Anterior cingulate cortex (tissue), 58 donors: ENCODE data around the gene DIAPH3.

ENCODE experiments used
- DNase-seq, 58 donors: peaks; one replicate each; lab custom pipeline; 2025; lab: John Stamatoyannopoulos, UW

The DIAPH3 gene

DNA sequence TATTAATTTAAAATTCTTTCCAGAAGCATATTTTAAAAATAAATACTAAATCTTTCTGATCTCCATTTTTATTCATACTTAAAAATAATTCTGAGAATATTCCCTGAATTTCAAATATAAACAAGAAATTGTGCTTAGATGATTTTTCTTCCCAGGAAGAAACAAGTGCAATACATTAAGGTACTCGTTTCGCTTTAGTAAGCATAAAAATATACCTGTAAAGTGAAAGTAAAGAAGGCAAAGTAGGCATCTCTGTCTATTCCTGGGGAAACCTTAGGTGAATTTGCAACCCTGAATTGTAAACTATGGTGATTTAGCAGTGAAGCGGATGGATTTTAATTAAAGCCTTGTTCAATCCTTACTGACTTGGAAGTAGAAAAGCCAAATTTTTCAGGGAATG lies 354.2 kb downstream of the DIAPH3 start:
- no peak for DNase-seq

DNA sequence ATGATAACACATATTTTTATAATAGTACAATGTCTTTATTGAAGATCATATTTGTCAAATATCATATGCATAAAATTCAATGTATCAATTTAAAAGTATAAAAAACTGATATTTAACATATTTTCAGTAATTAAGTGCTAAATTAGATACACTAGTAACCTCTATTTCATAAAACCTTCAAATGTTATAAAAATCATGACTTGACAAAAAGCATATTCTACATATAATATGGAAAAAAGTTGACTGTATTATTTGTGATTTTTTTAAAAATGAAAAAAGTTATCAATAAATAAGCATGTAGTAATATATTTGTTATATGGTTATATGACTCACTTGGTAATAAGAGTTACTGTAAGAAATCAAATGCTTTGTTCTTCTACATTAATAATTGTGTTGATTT lies 356.9 kb downstream of the DIAPH3 start:
- DNase-seq, result no peak

DNA sequence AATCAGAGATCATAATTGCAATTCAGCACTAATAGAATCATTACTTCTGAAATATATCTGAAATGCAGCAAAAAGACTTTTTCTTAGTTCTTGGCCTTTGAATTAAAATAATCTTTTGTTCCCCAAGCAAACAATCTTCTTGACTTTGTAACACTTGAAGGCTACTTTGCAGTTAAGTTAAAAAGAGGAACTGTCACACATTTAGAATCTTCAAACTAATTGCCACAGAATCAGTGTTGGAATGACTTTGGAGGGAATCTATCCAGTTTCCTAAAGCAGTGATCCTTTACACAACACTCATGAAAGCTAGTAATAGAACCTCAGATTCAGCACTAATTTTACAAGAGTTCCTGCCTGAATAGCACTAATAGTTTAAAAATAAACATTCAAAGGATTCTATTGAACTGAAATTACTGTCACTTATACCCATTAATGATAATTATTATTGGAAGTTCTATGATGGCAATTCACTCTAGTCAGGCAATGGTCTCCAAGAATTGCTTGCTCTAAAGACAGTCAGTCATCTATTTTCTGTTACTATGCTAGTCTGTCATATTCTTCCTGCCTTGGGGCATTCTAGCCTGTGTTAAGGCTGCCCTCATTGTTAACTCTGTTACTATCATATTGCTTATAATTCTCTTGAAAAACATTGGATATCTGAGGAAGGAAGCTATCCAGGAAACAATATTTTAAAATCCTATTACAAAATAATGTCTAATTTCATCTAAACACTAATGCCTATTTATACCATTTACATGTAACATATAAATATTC lies 362.4 kb downstream of the DIAPH3 start:
- DNase-seq, result no peak

DNA sequence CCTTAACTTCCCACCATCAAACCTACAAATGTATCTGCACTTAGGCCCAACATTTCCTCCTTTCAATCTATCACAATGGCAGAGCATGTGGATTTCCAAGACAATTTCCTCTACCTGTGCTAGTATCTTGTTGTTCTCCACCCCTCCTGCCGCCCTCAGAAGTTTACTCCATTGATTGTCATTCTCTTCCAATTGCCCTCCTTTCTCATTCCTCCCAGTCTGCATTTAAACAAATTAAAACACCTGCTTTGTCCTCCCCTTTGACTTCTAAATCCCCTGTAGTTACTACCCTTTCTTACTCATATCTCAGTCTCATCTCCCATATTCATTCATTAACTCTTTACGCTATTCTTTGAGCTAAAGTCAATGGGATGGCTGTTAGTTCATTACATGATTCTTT lies 370.6 kb downstream of the DIAPH3 start:
- no peak for DNase-seq

DNA sequence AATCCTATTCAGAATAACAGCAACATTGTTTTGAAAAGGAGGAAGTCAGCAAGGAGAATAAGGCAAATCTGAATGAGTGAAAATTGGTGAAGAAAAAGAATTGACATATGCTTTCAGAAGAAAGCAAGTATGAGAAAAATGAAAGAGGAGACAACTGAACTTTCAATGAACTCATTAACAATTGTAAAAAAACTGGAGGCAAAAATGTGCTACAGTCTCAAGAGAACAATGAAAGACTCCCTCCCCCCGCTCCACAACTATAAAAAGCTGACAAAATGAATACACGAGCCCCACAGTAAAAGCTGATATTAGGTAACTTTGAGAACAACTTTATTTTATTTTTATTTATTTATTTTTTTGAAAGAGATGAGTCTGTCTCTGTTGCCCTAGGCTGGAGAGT lies 373.1 kb downstream of the DIAPH3 start:
- DNase-seq, result no peak

DNA sequence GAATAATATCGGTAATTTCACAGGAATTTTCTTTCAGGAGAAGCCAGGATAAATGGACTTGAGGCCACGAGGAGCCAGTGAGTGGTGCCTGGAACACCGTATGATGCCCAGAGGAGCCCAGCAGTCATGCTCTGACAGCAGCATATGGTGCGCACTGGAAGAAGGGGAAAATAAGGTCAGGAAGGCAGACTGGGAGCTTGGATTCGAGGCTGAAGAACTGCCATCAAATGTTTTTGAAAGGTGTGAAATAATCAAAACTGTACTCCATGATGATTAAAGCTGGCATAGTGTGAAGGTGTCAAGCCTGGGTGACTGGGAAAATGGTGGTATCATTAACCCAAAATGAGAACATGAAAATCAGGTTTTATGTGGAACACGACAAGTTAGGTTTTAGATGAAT lies 374.2 kb downstream of the DIAPH3 start:
- DNase-seq, result no peak

DNA sequence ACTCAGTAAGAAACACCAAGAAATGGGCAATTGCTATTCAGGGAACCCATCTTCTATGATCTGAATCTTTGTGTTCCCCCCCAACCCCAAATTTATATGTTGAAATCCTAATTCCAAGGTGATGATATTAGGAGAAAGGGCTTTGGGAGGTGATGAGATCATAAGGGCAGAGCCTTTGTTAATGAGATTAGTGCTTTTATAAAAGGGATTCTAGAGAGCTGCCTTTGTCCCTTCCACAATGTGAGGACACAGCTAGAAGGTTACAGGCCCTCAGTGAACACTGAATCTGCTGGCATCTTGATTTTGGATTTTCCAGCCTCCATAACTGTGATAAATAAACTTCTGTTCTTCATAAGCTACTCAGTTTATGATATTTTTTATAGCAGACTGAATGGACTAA lies 376.0 kb downstream of the DIAPH3 start:
- no peak for DNase-seq

DNA sequence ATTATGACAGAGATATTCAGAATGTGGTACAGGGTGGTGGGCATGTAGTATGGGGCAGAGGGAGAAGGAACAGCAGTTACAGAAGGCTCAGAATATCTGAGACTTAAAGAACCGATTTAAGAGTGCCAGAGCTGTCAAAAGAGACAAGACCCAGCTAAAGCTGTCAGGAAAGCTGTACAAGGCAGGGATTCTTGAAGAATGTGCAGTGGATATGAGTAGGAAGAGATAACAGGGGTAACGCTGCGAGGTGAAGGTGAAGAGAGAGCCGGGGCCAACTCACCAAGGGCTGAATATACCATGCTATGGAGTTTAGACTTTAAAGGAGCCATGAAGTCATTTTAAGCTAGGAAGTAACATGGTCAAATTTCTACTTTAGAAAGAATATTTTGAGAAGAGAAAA lies 381.0 kb downstream of the DIAPH3 start:
- DNase-seq, result no peak

DNA sequence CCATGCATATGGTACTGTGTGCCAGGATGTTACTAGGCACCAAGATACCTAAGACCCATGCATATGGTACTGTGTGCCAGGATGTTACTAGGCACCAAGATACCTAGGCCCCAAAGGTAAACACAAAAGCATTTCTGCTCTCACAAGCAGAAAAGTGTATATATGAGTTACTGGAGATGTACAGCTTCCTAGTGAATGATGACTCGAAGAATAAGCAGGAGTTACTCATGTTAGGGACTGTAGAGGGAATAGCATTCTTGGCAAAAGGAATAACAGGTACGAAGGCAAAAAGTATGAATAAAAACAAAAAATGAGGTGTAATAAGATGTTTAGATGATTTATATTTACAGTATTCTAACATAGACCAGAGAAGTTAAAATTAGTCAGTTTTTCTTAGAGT lies 383.7 kb downstream of the DIAPH3 start:
- no peak for DNase-seq

DNA sequence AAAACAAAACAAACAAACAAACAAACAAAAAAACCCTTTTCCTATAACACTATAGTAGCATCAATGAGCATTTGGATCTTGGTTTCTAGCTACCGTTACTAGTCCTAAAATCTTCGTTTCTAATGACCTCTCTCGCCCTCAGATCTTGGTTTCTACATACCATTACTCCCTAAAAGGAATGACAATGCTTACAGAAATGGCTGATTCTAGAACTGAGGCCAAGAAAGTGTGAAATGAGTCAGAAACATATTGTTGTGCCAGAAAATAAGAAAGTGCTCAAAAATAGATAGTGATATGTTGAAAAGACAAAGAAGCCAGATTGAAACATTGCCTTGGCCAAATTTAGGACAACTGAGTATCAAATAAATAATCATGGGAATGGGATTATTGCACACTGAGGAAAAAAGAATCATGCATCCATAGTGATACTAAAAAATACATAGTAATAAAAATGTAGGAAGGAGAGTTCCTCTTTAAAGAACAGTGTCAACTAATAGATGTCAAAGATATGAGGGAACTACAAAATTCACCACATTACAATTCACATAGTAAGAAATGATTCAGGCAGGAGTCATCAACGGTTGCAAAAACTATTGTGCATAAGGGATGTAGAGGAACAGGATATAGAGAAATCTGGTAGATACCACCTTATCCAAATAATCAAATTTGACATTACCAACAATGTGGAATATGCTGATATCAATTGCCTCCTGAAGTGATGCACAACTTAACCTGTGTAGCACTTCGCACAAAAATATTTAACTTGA lies 386.6 kb downstream of the DIAPH3 start:
- no peak for DNase-seq

DNA sequence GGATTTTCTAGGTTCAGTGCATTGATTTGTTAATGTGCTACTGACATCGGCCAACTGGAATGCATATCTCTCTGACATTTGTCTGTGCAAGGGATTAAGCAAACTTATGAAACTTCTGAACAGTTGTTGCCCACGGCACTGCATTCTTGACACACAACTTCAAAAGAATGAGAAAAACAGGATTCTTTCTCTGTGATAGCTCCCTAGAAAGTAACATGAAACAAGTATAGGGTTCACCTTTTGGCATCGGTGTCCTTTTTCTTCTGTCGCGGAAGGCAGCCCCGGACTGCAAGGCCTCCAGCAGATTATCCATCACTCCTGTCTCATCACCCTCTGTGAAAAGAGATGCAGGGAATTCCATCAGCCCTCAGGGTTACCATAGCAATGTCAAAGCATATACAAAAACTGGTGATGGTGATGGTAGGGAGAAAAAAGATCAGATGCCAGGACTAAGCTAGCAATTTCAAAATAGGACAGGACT lies 389.2 kb downstream of the DIAPH3 start:
- no peak for DNase-seq

DNA sequence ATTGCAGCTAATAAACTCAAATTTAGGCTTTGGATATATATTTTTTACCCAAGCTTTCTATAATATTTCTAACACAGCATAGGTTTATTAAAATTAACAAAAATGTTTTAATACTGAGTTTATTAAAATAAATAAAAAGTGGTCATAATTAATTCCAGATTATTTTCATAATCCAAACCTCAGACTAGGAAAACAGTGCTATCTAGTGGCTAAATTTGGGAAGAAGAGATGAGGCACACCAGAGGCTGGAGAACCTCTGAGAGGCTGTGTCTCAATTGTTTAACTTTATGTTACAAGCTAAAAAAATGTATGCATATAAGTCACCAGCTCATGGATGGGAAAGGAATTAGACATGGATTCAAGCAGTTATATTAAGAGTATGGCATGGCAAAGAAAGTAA lies 392.5 kb downstream of the DIAPH3 start:
- no peak for DNase-seq

DNA sequence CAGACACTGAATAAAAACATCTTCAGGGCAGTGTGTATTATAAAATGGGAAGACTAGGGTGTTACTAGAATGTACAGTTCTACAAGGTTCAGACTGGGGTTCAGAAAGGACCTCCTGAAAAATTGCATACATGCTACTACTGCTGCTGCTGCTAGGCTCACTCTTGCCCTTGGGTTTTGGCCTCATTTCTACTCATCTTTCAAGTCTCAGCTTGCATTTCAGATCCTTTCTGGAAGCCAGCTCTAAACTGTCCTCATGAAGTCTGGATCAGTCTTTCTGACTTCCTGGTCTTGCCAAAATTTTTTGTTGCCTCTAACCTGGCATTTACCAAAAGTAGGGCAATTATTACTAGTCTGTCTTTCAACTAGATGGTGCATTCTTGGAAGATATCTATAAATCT lies 393.3 kb downstream of the DIAPH3 start:
- no peak for DNase-seq

DNA sequence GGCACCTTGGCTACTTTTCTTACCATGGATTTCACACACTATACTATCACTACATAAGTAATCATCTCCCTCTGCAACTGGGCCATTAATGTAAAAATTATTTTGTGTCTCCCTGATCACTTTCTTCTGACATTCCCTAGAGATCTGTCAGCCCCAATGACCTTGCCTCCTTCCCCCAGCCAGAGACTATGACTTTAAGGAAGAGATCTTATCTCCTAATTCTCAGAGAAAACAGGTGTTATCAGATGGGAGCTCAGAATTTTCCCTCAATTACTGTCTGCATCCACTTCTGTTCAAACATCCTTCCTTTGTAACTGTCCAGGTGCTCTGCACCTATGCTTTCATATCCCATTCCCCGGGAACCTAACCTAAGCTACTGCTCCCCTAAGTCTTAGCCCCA lies 397.5 kb downstream of the DIAPH3 start:
- no peak for DNase-seq

DNA sequence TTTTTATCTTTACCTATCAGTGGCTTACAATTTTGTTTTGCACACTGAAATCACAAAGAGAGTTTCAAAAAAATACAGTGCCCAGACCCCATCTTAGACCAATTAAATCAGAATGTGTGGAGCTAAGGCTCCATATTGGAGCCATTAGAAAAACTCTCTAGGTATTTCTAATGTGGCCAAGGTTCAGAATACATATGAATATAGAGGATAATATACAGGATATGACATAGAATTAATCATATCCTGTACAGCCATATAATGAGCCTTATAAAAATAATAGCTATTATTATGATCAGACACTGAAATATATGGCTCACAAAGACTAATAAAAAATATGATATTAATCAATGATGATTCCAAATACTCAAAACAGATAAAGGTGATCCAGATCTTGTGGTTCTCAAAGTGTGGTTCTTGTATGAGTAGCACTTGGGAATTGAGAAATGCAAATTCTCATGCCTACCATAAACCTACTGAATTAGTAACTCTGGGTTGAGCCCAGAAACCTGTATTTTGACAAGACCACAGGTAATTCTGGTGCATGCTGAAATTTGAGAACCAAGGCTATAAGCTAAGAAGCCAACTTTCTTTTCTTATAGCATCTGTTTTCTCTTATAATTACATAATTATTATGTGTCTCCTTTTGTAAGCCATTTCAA lies 408.0 kb downstream of the DIAPH3 start:
- DNase-seq, result no peak

DNA sequence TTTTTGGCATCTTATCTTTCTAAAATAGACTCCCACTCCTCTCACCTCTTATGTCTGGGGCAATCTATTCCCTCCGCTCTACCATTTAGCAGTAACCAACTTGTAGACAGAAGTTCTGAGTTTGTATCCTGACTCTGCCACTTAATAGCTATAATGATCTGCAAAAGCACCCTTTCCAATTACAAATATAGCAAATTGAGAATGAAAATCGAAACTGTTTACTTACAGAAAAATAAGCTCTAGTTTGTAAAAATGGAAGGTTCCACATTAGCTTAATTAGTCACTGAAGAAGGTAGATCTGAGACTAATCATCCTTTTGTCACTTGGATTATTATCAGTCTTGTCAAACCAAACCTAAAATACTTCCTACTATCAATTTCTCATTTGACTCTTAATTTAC lies 409.3 kb downstream of the DIAPH3 start:
- no peak for DNase-seq

DNA sequence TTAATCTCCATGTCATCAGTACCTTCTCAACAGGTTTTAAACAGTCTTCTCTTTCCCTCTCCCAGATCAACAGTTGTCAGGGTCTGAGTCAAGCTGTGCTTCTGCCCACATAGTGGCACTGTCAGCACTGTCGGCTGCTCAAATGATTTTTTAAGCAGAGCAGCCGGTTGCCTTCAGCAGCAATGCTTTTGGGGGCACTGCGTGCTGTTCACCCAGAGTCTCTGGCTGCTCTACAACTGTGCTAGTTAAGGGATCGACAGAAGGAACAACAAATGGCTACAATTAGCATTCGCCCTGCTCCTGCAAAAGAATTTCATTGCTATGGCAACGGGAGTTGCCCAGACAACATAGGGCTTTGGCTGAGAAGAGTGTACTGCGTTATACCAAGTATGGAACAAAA lies 412.9 kb downstream of the DIAPH3 start:
- DNase-seq, result peak in 56 of 58 donors; percentile 8 to 93 (median 65)

DNA sequence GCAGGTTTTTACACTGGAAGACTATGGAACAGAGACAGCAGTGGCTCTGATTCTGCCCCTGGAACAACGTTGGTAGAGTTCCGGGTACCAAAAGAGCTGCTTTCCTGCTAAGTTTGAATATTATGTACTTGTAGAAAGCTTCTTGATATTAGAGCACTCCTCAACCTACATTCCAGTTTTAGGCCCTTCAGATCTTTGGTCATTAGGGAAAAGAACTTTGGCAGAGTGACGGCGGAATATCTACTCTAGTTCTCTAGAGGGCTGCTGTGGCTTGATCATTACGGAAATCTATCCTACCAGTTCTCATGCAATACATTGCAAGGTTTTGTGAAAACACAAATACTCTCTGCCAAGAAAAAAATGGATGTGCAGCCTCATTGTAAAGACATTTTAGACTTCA lies 415.7 kb downstream of the DIAPH3 start:
- DNase-seq, result no peak

DNA sequence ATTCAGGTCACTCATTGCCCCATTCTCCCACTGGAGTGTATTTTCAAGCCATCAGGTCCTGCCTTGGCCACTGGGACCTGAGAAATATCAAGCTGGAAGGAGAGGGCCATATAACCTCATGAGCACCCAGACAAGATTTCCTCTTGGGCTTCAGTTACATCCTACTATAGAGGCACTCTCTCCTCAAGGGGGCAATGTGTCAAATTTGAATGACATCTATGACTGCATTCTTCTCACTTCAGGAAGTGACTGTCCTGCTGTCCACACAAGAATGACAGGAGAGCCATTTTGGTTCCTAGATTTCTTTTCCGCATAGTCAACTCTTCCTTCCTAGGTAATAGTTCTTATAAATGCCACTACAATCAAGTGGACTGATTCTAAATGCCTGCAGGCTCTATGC lies 416.2 kb downstream of the DIAPH3 start:
- DNase-seq, result no peak

DNA sequence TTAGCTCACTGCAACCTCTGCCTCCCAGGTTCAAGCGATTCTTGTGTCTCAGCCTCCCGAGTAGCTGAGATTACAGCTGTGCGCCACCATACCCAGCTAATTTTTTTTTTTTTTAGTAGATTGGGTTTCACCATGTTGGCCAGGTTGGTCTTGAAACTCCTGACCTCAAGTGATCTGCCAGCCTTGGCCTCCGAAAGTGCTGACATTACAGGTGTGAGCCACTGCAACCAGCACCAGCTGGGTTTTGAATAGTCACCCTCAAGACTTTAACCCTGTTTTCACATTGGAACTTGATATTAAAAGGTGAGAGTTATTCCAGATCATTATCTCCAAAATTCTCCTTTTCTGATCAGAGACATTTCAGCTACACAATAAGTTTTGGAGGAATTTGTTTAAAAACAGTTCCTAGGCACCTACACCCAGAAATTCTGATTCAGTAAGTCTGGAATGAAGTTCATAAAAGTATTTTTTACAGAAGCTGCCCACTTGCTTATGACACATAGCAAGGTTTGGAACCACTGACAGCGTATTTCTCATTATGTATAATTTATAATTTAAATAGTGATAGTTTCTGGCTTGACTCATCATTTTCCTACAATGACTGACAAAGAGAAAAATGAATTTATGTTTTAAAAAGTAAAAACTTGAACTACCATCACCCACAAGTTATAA lies 417.3 kb downstream of the DIAPH3 start:
- DNase-seq, result no peak

DNA sequence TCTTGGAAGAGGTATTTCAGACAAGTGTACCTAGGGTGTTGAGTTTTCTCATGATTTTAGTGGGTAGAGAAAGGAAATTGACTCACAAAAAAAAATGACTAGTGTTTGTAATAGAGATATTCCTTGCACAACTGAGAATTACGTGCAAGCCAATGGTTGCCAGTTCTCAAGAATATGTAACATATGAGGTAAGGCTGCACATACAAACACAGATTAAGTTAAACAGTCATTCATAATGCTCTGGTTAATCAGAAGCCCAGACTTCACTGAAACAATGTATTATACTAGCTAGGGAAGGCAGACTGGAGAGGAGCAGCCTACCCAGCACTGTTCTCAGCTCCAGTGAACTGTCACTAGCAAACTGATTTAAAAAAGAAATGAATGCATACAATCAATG lies 418.3 kb downstream of the DIAPH3 start:
- DNase-seq, result no peak
